Stimulated activated CD8-positive, alpha-beta memory T cell treated with anti-CD3 and anti-CD28 coated beads, Interleukin-7, amount 100 ng/mL, for 1 hour (primary cell): Measurements from ENCODE around the gene GUCY1B1.

Source experiments
- DNase-seq, 2 donors: peaks; one replicate each; pipeline ENCODE4 v3.0.0-alpha.2; 2020; ENCODE audit warnings: low read depth in 2 of 2

Gene GUCY1B1

GRCh38 chr4:155799116-155799793 lies 40.4 kb downstream of the GUCY1B1 start:
- DNase-seq, result no peak

GRCh38 chr4:155799794-155800123 lies 40.9 kb downstream of the GUCY1B1 start:
- no peak for DNase-seq

DNA sequence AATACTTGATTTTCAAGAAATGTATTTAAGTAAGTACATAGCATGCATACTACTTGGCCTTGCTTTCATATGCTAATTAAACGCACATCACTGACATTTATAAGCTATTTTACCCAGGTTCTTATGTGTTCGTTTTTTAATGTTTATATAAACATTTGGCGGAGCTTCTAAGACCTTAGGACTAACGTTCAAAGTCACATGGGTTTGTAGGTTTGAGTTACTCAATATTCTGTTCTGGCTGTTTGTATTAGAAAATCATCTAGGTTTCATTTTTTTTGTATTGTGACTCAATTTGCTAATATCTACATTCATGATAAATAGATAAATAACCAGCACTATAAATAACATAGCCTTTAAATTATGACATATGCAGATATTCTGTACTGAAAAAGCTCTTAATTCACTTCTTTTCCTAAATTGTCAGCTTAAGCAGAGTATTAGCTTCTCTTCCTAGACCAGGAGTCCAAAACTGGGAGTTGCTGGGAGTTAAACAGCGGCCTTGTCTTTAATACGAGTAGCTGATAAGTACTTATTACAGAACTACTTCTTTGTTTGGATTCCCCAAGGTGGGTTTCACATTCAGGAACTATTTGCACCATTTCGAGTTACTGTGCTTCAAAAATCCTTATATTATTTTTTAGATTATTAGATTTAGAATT lies 42.0 kb downstream of the GUCY1B1 start:
- no peak for DNase-seq

DNA sequence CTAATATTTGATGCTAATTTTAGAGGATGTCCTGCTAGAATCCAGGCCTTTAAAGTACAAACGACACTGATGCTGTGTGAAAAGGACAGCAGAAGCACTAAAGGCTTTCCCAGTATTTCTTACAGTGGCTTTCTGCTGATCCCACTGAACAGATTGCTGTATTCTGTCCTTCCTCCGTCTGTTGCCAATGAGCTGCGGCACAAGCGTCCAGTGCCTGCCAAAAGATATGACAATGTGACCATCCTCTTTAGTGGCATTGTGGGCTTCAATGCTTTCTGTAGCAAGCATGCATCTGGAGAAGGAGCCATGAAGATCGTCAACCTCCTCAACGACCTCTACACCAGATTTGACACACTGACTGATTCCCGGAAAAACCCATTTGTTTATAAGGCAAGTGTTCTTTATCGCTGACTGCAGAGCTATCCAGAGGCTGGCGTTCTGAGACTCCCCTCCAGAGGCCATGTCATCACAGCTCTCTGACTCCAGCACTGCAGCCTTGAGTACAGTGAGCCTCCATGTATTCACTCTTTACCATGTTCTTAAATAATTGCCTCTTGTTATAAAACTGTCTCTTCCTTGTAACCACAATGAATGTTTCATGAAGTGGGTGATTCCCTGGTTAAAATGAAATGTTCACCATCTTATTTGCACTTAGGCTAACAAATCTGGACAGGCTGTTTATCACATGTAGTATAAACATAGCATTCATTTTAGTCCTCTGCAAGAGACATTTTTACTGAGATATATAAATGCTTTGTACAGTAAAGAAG lies 43.6 kb downstream of the GUCY1B1 start:
- no peak for DNase-seq

GRCh38 chr4:155805016-155805415 lies 46.2 kb downstream of the GUCY1B1 start:
- DNase-seq, result no peak

DNA sequence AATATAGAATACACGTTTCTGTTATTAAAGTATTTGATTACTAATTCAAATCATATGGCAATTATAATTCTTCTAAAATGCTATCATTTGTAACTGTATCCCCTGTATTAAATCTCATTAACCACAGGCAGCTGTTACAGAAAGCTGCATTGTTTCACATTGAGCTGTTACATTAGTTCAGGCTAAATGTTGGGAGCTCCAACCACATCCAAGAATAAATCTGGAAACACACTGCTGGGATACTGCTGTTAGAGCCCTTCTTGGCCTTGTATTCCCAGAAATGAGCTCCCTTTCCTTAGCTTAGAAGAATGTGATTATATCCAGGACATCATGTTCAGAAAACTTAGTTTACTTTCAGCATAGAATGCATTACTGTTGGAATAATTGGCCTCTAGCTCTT lies 48.2 kb downstream of the GUCY1B1 start:
- DNase-seq, result no peak

DNA sequence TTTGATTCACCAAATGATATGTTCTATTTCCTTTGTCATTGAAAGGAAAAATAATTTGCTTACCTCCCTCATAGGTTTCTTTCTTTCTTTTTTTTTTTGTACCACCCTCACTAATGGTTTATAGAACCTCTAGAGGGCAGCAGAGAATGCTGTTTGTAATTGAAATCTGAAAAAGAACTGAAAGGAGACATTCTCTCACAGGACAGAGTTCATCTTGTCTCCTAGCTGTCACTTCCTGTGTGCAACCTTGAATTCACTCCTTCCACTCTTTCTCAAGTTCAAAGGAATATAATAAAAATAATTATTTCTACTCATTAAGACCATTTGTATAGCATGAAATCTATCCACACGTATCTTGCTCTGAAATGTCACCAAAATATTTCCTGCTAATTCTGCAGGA lies 51.0 kb downstream of the GUCY1B1 start:
- no peak for DNase-seq

DNA sequence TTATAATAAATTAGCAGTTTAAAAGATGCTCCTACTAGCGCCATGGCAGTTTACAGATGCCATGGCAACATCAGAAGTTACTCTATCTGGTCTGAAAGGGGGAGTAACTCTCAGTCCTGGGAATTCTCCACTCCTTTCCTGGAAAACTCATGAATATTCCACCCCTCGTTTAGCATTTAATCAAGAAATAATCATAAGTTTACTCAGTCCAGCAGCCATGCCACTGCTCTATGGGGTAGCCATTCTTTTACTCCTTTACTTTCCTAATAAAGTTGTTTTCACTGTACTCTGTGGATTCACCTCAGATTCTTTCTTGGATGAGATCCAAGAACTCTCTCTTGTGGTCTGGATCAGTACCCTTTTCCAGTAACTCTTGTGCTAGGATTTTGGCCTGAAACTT lies 52.3 kb downstream of the GUCY1B1 start:
- DNase-seq, result no peak

DNA sequence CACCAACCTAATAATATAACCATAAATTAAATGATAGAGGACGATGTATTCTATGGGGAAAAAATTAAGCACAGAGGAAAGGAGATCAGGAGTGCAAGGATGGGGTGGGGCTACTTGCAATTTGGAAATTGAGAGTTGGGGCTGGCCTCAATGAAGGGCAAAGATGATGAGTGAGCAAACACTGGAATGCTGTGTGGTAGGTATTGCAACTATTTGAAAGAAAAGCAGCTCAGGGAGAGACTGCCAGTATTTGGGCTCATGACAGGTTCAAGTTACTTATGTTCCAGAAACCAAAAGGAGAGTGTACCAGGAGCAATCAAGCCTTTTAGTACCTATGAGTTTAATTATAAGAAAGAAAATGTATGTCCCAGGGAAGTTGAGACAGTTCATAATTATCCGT lies 59.8 kb downstream of the GUCY1B1 start:
- no peak for DNase-seq

DNA sequence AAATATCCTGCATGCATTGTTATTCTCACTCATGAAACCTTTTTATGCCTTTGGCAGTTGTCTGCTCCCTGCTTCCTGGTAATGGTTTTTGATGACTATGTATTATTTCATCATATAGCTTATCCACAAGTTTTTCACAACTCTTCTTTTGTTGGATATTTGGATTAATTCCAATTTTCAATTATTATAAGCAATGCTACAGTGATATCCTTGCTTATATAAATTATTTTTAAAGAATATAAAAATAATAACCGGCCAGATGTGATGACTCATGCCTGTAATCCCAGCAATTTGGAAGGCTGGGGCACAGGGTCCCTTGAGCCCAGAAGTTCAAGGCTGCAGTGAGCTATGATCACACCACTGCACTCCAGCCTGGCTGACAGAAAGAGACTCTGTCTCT lies 60.2 kb downstream of the GUCY1B1 start:
- DNase-seq, result no peak

- no peak for DNase-seq
Observed at GRCh38 chr4:155820887-155821518, 62.2 kb downstream of the GUCY1B1 start.

- DNase-seq, result no peak
Observed at GRCh38 chr4:155822572-155822971, 63.8 kb downstream of the GUCY1B1 start.

GRCh38 chr4:155828628-155829027 lies 69.8 kb downstream of the GUCY1B1 start:
- no peak for DNase-seq

DNA sequence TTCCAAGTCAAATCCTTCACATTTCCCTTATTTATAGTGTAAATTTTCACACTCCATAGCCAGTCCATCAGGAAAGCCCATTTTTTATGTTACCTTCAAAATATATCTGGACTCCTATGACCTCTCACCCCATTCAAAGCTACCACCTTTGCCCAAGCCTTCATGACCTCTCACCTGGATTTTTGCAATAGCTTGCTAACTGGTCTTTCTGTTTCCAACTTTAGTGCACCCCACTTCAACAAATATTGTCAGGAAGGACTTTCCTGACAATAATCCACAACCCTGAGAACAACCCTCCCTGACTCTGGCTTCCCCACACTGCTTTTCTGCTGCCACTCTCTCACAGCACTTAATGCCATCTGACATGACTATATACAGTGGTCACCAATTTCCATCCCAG lies 73.8 kb downstream of the GUCY1B1 start:
- DNase-seq, result no peak

GRCh38 chr4:155837203-155837796 lies 78.5 kb downstream of the GUCY1B1 start:
- no peak for DNase-seq

GRCh38 chr4:155842080-155842479 lies 83.3 kb downstream of the GUCY1B1 start:
- DNase-seq, result no peak

DNA sequence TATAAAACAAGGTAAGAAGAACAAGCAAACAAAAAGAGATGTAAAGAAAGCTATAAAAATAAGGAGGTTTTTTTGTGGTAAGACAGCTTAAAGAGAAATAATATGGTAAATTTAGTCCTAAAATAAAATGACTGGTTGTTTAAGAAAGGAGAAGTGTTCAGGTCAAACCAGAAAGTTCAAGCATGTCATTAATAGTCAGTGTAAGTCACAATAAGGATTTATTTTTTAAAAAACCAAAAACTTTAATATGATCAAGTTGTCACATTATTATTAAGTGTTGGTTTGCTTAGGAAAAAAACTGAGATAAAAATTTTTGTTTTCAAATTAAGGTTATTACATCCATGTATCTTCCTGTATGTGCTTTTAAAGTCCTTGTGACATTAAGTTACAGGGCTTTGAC lies 88.1 kb downstream of the GUCY1B1 start:
- no peak for DNase-seq

GRCh38 chr4:155849042-155849441 lies 90.2 kb downstream of the GUCY1B1 start:
- no peak for DNase-seq

- no peak for DNase-seq
Observed at GRCh38 chr4:155853189-155853588, 94.4 kb downstream of the GUCY1B1 start.

DNA sequence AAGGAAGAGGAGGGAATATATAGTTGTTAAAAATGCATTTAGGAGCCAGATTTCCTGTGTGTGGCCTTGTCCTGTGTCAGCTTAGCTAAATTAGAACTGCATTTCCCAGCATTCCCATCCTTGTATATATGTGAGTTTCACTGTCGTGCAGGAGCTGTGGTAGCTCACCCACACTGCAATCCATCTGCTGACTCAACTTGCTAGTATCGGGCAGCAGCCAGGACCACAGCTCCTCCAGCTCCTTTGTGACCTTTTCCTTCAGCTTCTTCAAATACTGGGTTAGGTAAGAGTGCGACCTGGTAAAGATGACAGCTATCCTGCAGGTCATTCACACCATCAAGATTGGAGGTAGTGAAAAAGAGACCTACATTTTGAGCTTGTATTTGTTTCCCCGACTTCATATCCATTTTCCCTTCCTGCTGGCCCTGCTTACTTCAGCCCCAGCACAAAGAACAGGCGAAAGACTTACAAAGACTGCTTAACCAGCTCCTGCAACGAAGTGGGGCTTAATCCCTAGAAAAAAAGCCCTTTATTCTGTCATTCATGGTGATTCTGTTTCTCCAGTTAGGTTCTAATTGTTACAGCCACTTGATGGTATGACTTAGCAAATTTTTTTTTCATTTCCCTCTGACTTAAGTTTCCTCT lies 95.9 kb downstream of the GUCY1B1 start:
- no peak for DNase-seq

- DNase-seq, result no peak
Observed at GRCh38 chr4:155855897-155856296, 97.1 kb downstream of the GUCY1B1 start.
